Measurements from ENCODE around the gene GRIN2C.

DNA sequence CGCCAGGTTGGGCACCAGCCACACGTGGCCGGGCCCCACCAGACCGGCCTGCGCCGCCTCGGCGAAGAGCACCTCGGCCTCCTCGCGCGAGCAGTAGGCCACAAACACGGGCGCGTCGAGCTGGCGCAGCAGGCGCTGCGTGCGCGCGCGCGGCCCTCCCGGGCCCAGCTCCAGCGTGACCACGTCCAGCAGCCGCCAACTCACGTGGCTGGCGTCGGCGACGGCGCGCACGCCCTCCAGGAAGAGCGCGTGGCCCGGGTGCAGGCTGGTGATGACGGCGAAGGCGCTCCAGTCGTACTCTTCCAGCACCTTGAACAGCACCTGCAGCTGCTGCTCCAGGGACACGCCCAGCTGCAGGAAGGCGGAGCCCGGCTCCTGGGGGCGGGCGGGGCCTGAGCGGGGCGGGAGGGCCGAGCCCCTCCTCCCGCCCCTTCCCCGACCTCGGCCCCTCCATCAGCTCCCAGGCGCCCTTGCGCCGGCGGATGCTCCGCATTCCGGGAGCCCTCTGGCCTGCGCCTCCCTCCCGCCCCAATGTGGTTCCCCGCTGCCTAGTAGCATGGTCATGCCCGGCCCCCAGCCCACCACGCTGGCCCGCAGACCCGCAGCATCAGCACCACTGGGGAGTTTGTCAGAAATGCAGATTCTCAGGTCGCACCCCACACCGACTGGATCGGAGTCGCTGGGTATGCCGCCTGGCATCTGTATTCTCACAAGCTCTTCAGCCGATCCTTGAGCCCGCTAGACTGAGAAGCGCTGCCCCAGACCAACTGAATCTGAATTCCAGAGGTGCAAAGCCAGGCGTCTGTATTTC lies 7.2 kb downstream of the GRIN2C start:
- TF ChIP-seq, protein P1, sequence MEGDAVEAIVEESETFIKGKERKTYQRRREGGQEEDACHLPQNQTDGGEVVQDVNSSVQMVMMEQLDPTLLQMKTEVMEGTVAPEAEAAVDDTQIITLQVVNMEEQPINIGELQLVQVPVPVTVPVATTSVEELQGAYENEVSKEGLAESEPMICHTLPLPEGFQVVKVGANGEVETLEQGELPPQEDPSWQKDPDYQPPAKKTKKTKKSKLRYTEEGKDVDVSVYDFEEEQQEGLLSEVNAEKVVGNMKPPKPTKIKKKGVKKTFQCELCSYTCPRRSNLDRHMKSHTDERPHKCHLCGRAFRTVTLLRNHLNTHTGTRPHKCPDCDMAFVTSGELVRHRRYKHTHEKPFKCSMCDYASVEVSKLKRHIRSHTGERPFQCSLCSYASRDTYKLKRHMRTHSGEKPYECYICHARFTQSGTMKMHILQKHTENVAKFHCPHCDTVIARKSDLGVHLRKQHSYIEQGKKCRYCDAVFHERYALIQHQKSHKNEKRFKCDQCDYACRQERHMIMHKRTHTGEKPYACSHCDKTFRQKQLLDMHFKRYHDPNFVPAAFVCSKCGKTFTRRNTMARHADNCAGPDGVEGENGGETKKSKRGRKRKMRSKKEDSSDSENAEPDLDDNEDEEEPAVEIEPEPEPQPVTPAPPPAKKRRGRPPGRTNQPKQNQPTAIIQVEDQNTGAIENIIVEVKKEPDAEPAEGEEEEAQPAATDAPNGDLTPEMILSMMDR (conservative IDR thresholded peaks at IDR 0.05 in 1 of 2, IDR thresholded peaks at IDR 0.05 in 1 of 2; ENCODE audit: low read depth in 1 of 2, low read length in 2 of 2) = no peak
- no peak for TF ChIP-seq EZH2 (IDR thresholded peaks at IDR 0.05; ENCODE audit: low read length, missing control alignments)
